GM19023 (cell line): ENCODE measurements around the gene AP4S1.

ENCODE experiments used
- ATAC-seq: cut with Tn5 transposase; IDR thresholded peaks from one replicate; pipeline ENCODE4 v1.9.1; 2021; ENCODE audit warnings: mild to moderate bottlenecking, moderate library complexity; ENCODE audit not compliant: unreplicated experiment

AP4S1 gene

DNA sequence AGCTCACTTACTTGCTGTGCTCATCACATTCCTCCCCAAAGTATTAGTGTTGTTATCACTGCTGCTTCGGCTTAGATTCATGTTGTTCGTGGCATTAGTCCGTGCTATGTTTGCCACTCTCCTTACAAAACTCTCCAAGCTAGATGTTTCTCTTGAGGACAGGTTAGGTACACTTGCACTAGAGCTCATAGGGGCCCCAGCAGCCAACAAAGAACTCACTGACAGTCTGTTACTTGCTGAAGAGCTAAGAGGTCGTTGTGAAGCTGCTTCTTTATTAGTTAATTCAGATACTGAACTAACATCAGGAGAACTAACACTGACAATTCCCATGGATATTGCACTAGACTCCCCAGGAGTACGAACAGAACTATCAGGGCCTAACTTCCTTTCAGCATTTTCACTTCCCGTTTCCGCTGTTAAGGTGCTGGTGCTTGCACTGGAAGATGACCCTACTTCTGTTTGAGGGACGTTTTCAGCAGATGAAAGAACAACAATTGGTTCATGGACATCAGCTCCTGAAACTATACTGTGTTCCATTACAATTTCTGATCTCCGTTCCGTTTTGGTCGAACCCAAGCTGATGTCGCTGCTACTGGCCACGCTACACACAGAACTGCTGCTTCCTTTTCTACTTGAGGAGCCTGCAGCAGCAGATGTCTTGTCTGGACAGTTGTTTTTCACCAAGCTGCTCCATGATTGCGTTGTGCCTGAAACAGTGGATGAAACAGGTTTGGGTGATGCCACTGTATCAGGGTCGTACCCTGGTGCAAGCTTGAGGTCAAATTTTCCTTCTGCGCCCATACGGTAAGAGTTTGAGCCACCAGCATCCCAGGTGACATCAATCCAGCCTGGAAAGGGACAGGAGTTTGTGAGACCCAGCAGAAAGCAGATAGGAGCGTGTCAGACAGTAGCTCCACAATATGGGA is 103.4 kb downstream of the AP4S1 start:
- ATAC-seq, result no peak

DNA sequence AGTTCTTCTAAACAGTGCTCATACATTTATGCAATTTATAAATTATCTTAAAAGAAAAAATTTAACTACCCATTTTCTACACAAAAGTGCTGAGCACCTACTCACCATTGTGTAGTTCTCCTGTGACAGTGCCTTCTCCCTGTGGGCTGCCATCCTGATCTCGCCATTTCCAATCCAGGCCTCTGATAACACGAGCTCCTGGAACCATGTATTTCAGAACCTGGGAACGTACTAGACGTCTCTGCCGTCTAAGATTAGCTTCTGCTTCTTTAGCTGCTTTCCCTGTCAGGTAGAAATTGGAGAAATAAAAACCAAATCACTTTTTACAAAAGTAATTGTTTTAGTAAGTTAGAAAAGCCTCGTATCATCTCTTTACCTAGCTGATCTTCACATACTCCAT is 107.7 kb downstream of the AP4S1 start:
- no peak for ATAC-seq

DNA sequence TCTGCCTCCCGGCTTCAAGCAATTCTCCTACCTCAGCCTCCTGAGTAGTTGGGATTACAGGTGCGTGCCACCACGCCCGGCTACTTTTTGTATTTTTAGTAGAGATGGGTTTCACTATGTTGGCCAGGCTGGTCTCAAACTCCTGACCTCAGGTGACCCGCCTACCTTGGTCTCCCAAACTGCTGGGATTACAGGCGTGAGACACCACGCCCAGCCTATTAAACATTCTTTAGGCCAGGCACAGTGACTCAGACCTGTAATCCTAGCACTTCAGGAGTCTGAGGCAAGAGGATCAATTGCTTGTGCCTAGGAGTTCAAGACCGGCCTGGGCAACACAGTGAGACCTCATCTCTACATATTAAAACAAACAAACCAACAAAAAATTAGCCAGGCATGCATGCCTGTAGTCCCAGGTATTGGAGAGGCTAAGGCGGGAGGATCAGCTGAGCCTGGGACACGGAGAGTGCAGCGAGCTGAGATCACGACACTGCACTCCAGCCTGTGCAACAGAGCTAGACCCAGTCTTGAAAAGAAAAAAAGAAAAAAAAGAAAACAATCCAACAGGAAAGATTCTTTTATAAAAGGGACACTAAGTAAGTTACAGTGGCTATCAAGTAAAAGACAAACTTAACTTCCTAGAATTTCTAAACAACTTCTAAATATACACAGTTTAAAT is 111.9 kb downstream of the AP4S1 start:
- no peak for ATAC-seq

DNA sequence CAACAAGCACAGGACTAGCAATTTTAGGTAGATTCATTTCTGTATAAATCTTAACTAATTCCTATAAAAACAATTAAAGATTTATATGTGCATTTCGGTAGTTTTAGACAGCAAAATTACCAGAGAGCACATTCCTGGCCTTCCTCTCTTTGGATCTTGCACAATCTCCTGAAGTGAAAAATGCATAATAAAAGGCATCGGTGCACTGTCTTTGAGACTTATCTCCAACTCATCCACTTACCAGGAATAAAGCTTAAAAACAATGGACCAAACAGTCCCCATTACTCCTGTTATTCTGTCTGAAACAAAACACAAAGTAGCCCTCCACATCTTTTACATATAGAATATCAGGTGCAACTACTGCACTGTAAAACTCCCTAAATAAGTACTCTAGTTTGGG is 112.9 kb downstream of the AP4S1 start:
- ATAC-seq, result no peak

DNA sequence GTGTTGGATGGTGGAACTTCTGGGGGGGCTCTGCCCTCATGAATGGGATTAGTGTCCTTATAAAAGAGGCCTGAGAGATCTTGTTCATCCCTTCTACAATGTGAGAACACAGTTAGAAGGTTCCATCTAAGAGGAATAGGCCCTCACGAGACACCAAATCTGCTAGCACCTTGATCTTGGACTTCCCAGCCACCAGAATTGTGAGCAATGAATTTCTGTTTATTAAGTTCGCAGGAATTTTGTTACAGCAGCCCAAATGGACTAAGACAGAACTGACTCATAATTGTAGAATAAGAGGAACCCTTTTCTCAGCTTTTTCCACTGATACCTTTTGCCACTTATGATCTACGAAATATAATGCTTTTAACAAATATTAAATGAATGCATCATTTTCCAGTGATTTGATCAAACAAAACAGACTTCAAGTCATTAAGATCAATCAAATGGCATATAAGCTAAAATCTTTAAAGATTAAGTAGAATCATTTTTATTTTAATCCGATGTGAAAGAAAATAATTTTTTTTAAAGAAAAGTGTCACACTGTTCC is 113.9 kb downstream of the AP4S1 start:
- ATAC-seq, result no peak

DNA sequence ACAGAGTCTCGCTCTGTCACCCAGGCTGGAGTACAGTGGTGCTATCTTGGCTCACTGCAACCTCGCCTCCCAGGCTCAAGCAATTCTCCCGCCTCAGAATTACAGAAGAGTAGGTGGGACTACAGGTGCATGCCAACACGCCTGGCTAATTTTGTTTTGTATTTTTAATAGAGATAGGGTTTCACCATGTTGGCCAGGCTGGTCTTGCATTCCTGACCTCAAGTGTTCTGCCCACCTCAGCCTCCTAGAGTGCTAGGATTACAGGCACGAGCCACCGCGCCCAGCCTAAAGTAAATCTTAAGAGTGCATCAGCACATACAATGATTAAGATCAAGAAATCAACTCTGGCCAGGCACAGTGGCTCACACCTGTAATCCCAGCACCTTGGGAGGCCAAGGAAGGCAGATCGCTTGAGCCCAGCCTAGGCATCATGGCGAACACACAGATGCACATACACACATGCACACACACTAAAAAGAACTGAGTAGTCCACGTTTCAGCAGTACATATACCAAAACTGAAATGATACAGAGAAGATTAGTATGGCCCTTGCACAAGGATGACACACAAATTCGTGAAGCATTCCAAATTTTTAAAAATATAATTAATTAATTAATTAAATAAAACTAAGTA is 117.1 kb downstream of the AP4S1 start:
- ATAC-seq, result no peak
